Spleen (tissue), 7 donors: ENCODE measurements around the gene PAPPA.

Source experiments
- CTCF ChIP-seq, 11 experiments: fragments of 200-600 bp in 7 of 11; fragments of 450-650 bp in 4 of 11; sonication (generic) in 4 of 11; IDR thresholded peaks in 8 of 11; conservative IDR thresholded peaks in 3 of 11; 1 replicate in 7 of 11; 2 replicates in 4 of 11; pipeline versions ENCODE4 v1.4.0 to v1.8.0; 2016 to 2021; ENCODE audit warnings: antibody characterized with exemption in 11 of 11, inconsistent platforms in 4 of 11, mild to moderate bottlenecking in 1 of 11
- POLR2A ChIP-seq, 3 donors: fragments of 450-650 bp; IDR thresholded peaks; one replicate each; pipeline ENCODE4 v1.5.1; 2017; ENCODE audit warnings: antibody characterized with exemption in 3 of 3, mild to moderate bottlenecking in 1 of 3
- donor health status: DM: no; HTN: no; CAD: no; lungs with moderate emphysema.
- donor health status: DM: no; HTN: no; CAD: no.
- donor health status: DM: no; HTN: no; CAD: no.

- TF ChIP-seq POLR2A (IDR thresholded peaks at IDR 0.05): no peak
- no peak for TF ChIP-seq CTCF (IDR thresholded peaks at IDR 0.05 in 8 of 11, conservative IDR thresholded peaks at IDR 0.05 in 3 of 11)
Measured at GRCh38 chr9:116271991-116272390, 118.4 kb downstream of the PAPPA start.
